Middle frontal gyrus (tissue), 1 donor: ENCODE measurements around the gene SMIM13.

Experiments used
- DNase-seq: peaks from one replicate; pipeline ENCODE4 v3.0.0-alpha.2; 2015; ENCODE audit warnings: low spot score; ENCODE audit errors: extremely low spot score

Gene SMIM13

DNA sequence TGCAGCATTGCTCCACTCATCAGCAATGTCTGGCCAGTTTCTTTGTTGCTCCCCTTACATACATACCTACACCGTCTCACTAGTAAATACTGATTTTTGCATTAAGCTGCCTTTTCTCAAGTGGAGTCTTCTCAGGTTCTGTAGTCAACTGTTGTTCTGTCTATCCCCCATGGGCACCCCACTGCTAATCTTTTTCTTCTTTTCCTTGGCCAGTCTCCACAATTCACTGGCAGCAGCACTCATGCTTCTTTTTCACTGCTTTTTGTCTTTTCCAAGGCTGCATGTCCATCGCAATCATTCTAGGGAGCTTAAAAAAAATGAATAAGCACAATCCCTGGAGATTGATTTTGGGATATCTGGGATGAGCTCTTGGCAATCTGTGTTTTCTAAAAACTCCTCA lies 28.2 kb downstream of the SMIM13 start:
- DNase-seq: no peak

- DNase-seq: no peak
These were observed 28.7 kb downstream of the SMIM13 start for GRCh38 chr6:11122380-11122779.

GRCh38 chr6:11123978-11124377 lies 30.3 kb downstream of the SMIM13 start:
- no peak for DNase-seq

GRCh38 chr6:11126876-11127275 lies 33.2 kb downstream of the SMIM13 start:
- DNase-seq: no peak

DNA sequence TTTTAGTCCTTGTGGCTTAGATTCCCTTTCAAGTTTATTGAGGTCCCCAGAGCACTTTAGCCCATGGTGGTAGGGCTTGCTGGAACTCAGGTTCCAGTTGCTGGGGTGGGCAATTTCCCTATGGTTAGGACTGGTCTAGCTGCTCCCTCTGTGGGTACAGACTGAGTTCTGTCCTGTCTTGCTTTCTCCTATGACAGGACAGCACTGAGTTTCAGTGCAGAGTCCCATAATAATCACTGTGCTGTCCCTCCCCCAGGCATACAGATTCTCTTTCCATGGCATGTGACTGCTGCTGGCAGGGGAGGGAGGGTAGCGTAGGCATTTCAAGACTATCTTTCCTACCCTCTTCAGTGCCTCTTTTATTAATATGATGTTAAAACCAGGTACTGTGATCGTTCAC lies 35.0 kb downstream of the SMIM13 start:
- DNase-seq: no peak

- DNase-seq: no peak
These were observed 36.4 kb downstream of the SMIM13 start for GRCh38 chr6:11129908-11130565.

DNA sequence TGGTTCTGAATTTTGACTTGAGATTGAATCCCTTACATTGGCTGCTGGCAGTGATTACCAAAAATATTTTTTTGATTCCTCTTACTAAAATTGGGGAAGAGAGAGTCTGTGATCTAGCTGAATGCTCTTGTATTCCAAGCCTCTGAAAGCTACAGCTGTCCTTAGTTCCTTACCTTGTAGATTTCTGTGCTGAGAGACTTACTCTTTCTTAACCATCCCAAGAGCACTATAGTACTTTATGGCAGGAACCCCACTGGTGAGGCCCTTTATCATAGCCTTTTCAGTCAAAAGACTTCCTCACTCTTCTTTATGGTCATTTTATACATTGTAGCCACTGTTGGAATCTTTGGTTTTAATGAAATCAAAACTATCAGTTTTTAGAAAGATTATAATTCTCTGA lies 37.0 kb downstream of the SMIM13 start:
- no peak for DNase-seq

- DNase-seq: no peak
These were observed 38.7 kb downstream of the SMIM13 start for GRCh38 chr6:11132194-11132888.

DNA sequence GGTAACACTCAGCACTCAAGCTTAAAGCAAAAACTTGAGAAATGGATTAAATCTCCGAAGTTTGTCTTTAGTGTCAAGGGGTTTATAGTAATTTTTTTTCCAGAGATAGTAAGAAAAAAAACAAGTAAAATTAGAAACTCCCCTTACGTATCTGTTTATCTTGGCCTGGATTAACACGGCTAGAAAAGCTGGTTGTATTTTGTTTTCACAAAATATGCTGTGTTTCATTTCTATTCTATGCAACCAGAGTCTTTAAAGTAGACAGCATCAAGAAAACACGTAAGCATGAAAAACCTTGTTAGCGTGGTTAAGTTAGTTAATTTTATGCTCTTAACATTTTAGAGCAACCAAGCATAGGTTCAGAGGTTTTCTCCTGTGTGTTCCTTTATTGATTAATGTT lies 39.6 kb downstream of the SMIM13 start:
- no peak for DNase-seq

DNA sequence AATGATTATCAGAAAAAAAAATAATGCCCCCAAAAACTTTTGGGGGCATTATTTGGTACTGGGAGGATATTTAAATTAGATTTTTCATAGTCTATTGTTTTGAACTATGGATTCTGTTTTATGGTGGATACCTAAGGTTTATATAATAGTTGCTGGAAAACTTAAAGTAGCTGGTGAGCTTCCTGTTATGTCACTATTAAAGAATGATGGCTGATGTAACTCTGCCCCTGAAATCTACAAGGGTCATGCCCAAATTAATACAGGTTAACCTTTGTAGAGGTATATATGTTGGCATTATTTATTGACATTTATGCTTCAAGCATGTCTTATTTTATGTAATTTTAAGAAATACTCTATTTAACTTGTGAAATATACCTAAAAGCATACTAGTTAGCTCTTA lies 43.2 kb downstream of the SMIM13 start:
- no peak for DNase-seq

DNA sequence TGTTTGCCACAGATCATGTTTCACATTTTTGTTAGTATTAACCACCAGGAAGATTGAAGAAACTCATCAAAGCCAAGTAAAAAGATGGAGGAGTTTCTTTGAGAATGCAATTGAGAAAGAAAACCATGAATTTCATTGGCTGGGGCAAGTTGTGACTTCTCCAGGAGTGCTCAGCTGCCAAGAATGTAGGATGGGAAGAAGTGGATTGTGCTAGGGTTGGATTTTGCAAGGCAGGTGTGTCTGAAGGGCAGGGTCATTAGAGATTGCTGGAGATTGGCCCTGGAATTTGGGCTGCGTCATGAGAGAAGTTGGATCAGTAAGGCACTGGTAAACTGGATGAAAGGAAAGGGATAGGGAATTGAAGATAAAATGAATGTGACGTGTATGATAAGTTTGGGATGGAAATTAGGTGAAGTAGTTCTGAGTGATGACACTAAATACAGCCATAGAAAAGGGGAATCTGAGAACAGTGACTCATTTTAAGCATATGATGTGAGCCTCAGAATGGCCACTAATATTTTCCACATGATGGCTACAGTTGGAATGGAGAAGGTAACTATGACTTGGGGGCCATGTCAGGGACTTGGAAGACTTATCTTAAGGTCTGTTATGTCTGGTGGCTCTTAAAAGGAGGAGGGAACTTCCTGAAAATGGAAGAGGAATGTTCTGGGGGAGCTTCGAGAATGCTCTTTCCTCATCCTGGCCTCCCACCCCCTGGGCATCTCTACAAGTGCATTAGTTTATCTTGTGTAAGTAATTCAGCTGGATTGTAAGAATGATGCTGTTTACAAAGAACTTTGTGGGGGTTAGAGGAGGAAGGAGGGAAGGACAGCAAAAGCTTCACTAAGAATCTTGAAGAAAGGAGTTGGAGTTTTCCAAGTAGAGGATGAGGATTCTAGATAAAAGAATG lies 45.7 kb downstream of the SMIM13 start:
- no peak for DNase-seq

GRCh38 chr6:11140056-11140455 lies 46.4 kb downstream of the SMIM13 start:
- no peak for DNase-seq

GRCh38 chr6:11141295-11141694 lies 47.7 kb downstream of the SMIM13 start:
- no peak for DNase-seq

GRCh38 chr6:11142296-11143027 lies 48.8 kb downstream of the SMIM13 start:
- DNase-seq: no peak

DNA sequence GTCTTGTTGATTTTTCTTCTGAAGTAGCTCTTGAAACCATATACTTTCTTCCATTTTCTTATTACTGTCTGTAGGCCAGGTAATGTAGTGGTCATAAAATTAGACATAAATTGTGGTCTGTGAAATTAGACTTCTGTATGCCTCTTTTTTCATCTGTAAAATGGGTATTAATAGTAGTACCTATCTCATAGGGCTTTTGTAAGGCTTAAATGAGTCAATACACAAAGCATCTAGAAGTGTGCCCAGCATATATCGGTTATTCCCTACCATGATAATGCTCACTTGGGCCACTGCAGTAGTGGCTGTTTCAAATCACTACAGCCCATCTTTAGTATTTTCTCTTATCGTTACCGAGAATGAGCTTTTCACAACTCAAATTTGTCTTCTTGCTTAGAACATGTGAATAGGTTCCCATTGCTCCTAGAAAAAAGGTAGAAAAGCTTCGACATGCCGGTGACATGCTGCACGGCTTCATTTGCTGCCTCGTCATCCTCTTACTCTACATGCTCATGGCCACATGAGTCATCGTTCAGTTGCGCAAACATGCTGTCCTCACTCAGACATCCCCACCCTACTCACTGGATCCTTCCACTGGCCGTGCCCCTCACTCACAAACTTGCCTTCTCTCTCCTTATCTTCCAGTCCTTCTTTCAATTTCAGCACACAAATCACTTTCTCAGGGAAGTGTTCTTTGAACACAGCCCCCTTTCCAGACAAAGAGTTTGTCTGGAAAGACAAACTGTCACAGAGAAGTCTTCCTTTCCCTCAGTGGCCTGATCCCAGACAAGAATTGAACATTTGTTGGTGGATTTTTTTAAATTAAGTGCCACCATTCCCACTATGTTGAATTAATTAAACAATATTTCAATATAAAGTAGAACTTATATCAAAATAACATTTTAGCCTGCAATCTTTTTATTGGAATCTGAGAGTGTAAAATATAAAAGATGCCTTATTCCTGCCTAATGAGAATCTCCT lies 50.0 kb downstream of the SMIM13 start:
- DNase-seq: no peak

DNA sequence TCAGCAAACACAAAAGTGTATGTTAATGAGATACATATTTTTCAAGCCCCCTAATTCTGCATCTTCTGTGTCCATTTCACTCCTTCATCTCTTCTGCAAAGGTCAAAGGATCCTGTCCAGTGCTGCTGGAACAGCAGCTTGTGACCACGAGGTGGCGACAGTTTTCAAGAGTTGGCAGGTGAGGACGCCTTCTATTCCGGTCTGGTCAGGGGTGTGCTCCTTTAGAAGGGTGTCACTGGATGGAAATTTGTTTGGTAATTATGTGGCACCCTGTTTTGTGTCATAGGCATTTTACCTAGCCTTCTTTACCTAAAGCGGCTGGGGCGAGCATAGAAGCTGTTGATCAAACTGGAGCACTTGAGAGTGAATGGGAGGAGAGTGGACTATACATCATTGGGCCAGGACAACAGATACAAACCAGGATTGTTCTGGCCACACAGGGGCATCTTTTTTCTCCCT lies 50.8 kb downstream of the SMIM13 start:
- peak; percentile 25 for DNase-seq

DNA sequence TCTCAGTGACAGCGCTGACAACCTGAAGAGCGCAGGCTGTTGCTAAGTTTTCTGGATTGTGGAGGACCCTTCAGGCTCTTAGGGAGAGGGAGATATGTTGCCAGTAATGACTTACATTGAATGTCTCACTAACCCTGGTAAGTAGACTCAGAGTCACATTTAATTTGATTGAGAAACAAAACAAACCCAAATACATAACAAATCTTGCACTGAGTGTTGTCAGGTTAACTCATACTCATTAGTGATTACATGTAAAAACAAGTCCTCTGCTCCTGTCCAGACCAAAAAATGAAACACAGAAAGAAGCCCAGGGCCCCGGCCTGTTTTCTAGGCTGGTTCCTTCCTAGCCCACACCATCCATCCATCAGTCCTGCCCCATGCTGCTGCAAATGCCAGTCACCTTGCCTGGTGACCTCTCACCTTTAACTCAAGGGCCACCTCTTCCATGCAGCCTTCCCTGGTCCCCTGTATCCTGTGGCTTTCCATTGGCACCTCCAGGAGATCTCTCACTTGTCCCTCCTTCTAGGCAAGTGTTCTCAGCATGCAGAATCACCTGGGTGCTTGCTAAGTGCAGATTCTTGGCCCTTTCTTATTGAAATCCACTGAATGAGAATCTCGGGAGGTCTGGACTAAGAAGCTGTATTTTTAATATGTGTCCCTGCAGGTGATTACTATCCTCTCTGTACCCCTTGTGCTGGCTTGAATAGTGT lies 52.6 kb downstream of the SMIM13 start:
- no peak for DNase-seq

- no peak for DNase-seq
These were observed 55.9 kb downstream of the SMIM13 start for GRCh38 chr6:11149551-11149950.

DNA sequence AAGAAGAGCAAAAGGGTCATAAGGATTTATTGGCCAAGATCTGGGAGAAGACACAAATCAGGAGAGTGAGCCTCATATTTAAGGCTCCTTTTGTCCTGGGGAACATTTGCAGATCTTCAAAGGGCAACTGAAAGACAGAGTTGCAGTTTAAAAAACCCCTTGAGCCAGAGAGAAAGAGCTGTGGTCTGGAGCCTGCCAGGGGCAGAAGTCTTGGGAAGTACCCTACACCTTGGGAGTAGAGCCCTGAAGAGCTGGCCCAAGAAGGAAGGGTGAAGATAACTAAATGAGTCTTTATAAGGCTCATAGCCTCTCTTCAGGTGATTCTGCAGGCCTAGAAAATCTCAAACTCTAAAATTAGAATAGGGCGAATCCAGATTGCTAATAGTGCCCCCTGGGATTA lies 57.9 kb downstream of the SMIM13 start:
- DNase-seq: no peak

DNA sequence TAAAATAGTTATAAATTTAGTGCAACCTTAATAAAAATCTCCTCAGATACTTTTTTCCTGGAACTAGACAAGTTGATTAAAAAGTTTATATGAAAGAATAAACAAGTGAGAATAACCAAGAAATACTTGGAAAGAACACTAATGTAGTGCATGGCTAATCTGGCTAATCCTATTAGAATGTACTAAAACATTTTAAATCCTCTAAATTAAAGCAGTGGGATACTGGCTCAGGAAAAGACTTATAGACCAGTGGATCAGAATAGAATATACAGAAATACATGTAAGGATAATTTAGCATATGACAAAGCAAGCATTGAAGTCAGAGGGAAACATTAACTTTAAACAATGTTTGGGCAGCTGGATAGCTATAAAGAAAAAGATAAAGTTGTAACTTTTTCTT lies 58.9 kb downstream of the SMIM13 start:
- no peak for DNase-seq
